ENCODE data around the gene HSPA2. TPM values are rescaled to one million over a fixed set of nuclear protein-coding genes. Genes with fewer than 3 reads are reported as not detected.

The HSPA2 gene
- total RNA-seq = 10 to 100 TPM in 3 of 7 donors, 1 to 10 TPM in 4; 5.1 to 49.7 (median 9.9) TPM
- 1 to 10 TPM; 6.2 to 8.4 TPM for polyA plus RNA-seq
- long read RNA-seq, donor 1, transcript HSPA2-201 (1 exons, 2,767 nt) = major isoform, 161 of 161 reads
- long read RNA-seq, donor 1, partial matches to known transcripts = 0 of 161 reads
- long read RNA-seq, donor 1, other reads (novel, unspliced or antisense) = 0 of 161 reads
- long read RNA-seq, donor 2, transcript HSPA2-201 (1 exons, 2,767 nt) = major isoform, 25 of 25 reads
- long read RNA-seq, donor 2, partial matches to known transcripts = 0 of 25 reads
- long read RNA-seq, donor 2, other reads (novel, unspliced or antisense) = 0 of 25 reads
- long read RNA-seq, donor 3, transcript HSPA2-201 (1 exons, 2,767 nt) = major isoform, 56 of 56 reads
- long read RNA-seq, donor 3, partial matches to known transcripts = 0 of 56 reads
- long read RNA-seq, donor 3, other reads (novel, unspliced or antisense) = 0 of 56 reads

GRCh38 chr14:64540208-64541202 lies at the start of gene HSPA2:
TSS of gene HSPA2 (plus strand) at chr14:64540741. CDS start at chr14:64540850, 109 bp downstream.
- peak within 1 kb of the TSS; percentile 65 for H3K4me3 ChIP-seq
- peak; percentile 98 to 100 (median 99) for DNase-seq
- intact Hi-C loops (cut with DNase I) = loop anchor here in 3 of 4 donors (2.0 to 10.0 kb wide), 3 partner anchors 94 to 98 kb away; no protein-coding TSS in a partner anchor
- H3K9me3 ChIP-seq = no peaks in the 10 kb centered on the region
- TF ChIP-seq CTCF (IDR thresholded peaks at IDR 0.05) (peak; percentile 73 to 93 (median 85)), POLR2A (IDR thresholded peaks at IDR 0.05) (peak; percentile 80), EP300 (IDR thresholded peaks at IDR 0.05) (no peak)
- H3K36me3 ChIP-seq = no peaks in the 10 kb centered on the region
- WGBS, 3 donors = 5 to 9% (median 7%) methylated on average over 65 to 79 of the region's 79 CpGs
- peaks cover 8% of the 10 kb centered on the region for H3K4me1 ChIP-seq (ENCODE audit: insufficient read depth)
- no peaks in the 10 kb centered on the region for H3K27me3 ChIP-seq
- peak within 1 kb of the TSS in 1 of 2 donors; percentile 57 for H3K27ac ChIP-seq

GRCh38 chr14:64491637-64492036 lies 48.9 kb upstream of the HSPA2 start:
- no peaks in the 10 kb centered on the region for H3K36me3 ChIP-seq
- intact Hi-C loops (cut with DNase I) = no loop called here
- no peaks in the 10 kb centered on the region for H3K27me3 ChIP-seq
- TF ChIP-seq EP300 (IDR thresholded peaks at IDR 0.05) = no peak
- TF ChIP-seq POLR2A (IDR thresholded peaks at IDR 0.05) = no peak
- TF ChIP-seq CTCF (IDR thresholded peaks at IDR 0.05) = no peak
- H3K4me1 ChIP-seq (ENCODE audit: insufficient read depth) = peaks cover 4% of the 10 kb centered on the region
- no peaks in the 10 kb centered on the region for H3K9me3 ChIP-seq
- DNase-seq = no peak
- H3K4me3 ChIP-seq = no peak overlapping the region
- 85 to 88% (median 86%) methylated on average over 2 of the region's 2 CpGs for WGBS, 3 donors
- H3K27ac ChIP-seq = no peak overlapping the region

GRCh38 chr14:64493455-64493854 lies 47.1 kb upstream of the HSPA2 start:
- Histone ChIP-seq H3K27me3 (no peaks in the 10 kb centered on the region), H3K27ac (no peak overlapping the region), H3K4me3 (no peak overlapping the region), H3K36me3 (no peaks in the 10 kb centered on the region), H3K9me3 (no peaks in the 10 kb centered on the region), H3K4me1 (ENCODE audit: insufficient read depth) (peaks cover 4% of the 10 kb centered on the region)
- no peak for TF ChIP-seq CTCF (IDR thresholded peaks at IDR 0.05)
- no peak for TF ChIP-seq EP300 (IDR thresholded peaks at IDR 0.05)
- TF ChIP-seq POLR2A (IDR thresholded peaks at IDR 0.05) = no peak
- no peak for DNase-seq
- intact Hi-C loops (cut with DNase I) = no loop called here
- WGBS, 3 donors = 81 to 96% (median 81%) methylated on average over 3 of the region's 3 CpGs

GRCh38 chr14:64495252-64495651 lies 45.3 kb upstream of the HSPA2 start:
- H3K27ac ChIP-seq = no peak overlapping the region
- TF ChIP-seq CTCF (IDR thresholded peaks at IDR 0.05) (no peak), EP300 (IDR thresholded peaks at IDR 0.05) (no peak), POLR2A (IDR thresholded peaks at IDR 0.05) (no peak)

More at GRCh38 chr14:64495252-64495651, 45.3 kb upstream of the HSPA2 start:
- no peak for DNase-seq
- intact Hi-C loops (cut with DNase I) = no loop called here
- no peaks in the 10 kb centered on the region for H3K27me3 ChIP-seq
- H3K36me3 ChIP-seq = no peaks in the 10 kb centered on the region
- peaks cover 4% of the 10 kb centered on the region for H3K4me1 ChIP-seq (ENCODE audit: insufficient read depth)
- H3K9me3 ChIP-seq = no peaks in the 10 kb centered on the region
- no peak overlapping the region for H3K4me3 ChIP-seq
